ENCODE results near the gene ENAH. TPM values are rescaled to one million over a fixed set of nuclear protein-coding genes. Genes with fewer than 3 reads are reported as not detected.
"Not testable (repeated sequence)": the region's sequence is repeated elsewhere in the genome, so short reads cannot be mapped to it uniquely, and the experiment has no call there.

The ENAH gene
- polyA plus RNA-seq, 3 donors = 0.12 TPM; not detected in 2

DNA sequence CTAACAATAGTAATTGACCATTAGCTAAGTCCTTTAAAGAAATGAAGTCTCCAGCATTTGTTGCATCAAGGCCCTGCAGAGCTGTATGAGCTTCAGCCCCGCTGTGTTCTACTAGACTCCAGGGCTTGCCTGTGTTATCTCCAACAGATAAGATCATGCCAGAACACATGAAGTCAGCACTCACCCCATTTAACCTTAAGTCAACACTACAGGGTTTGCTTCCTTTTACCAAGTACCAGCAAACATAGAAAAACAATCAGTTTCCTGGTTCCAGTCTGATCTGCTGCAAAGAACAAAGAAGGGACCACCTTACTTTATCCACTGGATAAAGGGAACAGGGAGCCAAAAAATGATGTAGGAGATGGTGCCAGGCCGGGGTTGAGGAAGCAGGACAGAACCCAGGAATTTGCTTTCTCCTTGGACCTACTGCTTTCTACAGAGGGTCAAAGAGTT is 41.3 kb upstream of the ENAH start:
- TF ChIP-seq, protein P1, sequence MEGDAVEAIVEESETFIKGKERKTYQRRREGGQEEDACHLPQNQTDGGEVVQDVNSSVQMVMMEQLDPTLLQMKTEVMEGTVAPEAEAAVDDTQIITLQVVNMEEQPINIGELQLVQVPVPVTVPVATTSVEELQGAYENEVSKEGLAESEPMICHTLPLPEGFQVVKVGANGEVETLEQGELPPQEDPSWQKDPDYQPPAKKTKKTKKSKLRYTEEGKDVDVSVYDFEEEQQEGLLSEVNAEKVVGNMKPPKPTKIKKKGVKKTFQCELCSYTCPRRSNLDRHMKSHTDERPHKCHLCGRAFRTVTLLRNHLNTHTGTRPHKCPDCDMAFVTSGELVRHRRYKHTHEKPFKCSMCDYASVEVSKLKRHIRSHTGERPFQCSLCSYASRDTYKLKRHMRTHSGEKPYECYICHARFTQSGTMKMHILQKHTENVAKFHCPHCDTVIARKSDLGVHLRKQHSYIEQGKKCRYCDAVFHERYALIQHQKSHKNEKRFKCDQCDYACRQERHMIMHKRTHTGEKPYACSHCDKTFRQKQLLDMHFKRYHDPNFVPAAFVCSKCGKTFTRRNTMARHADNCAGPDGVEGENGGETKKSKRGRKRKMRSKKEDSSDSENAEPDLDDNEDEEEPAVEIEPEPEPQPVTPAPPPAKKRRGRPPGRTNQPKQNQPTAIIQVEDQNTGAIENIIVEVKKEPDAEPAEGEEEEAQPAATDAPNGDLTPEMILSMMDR (IDR thresholded peaks at IDR 0.05) = no peak
- no peak overlapping the region for H3K4me2 ChIP-seq (replicated peaks; ENCODE audit: extremely low read depth, low read length, poor library complexity, severe bottlenecking)
- no peaks in the 10 kb centered on the region for H3K9me3 ChIP-seq (replicated peaks in 1 of 2; ENCODE audit: control insufficient read depth in 1 of 2, insufficient read depth in 1 of 2, low read length in 2 of 2)
- H3K4me3 ChIP-seq (replicated peaks in 1 of 3; ENCODE audit: low read depth in 2 of 3, low read length in 3 of 3) = no peak overlapping the region
- no peaks in the 10 kb centered on the region for H4K20me1 ChIP-seq (ENCODE audit: insufficient read depth, low read length)
- no peak overlapping the region for H3K9ac ChIP-seq (ENCODE audit: insufficient read depth, low read length, poor library complexity, severe bottlenecking)
- Mint-ChIP-seq H3K4me3 (no peak overlapping the region), H3K4me1 (peaks cover 9% of the 10 kb centered on the region), H3K27me3 (ENCODE audit: low read depth in 3 of 3) (peaks cover 0 to 3% (median 0%) of the 10 kb centered on the region in 3 donors), H3K27ac (no peak overlapping the region), H3K36me3 (no peaks in the 10 kb centered on the region), H3K9me3 (peaks cover 0 to 3% (median 0%) of the 10 kb centered on the region in 7 donors)
- H3K36me3 ChIP-seq (replicated peaks in 1 of 2; ENCODE audit: control insufficient read depth in 1 of 2, insufficient read depth in 2 of 2, low read length in 2 of 2) = no peaks in the 10 kb centered on the region
- no peaks in the 10 kb centered on the region for H3K79me2 ChIP-seq (ENCODE audit: insufficient read depth, low read length)
- no peaks in the 10 kb centered on the region for H3K27me3 ChIP-seq (ENCODE audit: control insufficient read depth in 2 of 2, insufficient read depth in 2 of 2, low read length in 2 of 2)
- H3K27ac ChIP-seq (ENCODE audit: low read depth in 1 of 2, low read length in 2 of 2) = no peak overlapping the region
- H3K4me1 ChIP-seq (ENCODE audit: control insufficient read depth in 1 of 2, insufficient read depth in 2 of 2, low read length in 2 of 2) = peaks cover 4 to 8% of the 10 kb centered on the region in 2 donors
- no peak overlapping the region for H2AFZ ChIP-seq (ENCODE audit: insufficient read depth, low read depth, low read length, poor library complexity, severe bottlenecking)
- DNase-seq = no peak
- WGBS (ENCODE audit: insufficient coverage) = 86% methylated on average over 1 of the region's 2 CpGs
- intact Hi-C loops (cut with micrococcal nuclease) = no loop called here

DNA sequence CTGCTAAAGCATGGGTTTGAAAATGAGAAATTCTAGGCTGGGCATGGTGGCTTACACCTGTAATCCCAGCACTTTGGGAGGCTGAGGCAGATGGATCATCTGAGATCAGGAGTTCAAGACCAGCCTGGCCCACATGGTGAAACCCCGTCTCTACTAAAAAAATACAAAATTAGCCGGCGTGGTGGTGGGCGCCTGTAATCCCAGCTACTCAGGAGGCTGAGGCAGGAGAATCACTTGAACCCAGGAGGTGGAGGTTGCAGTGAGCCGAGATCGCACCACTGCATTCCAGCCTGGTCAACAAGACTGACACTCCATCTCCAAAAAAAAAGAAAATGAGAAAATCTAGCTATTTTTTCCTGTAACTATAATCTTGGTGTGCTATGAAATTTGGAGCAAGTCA is 40.8 kb upstream of the ENAH start:
- H3K4me3 ChIP-seq (replicated peaks in 1 of 3; ENCODE audit: low read depth in 2 of 3, low read length in 3 of 3); H3K4me2 ChIP-seq (replicated peaks; ENCODE audit: extremely low read depth, low read length, poor library complexity, severe bottlenecking); H3K4me1 Mint-ChIP-seq; H3K9ac ChIP-seq (ENCODE audit: insufficient read depth, low read length, poor library complexity, severe bottlenecking); H3K9me3 ChIP-seq (replicated peaks in 1 of 2; ENCODE audit: control insufficient read depth in 1 of 2, insufficient read depth in 1 of 2, low read length in 2 of 2); intact Hi-C loops (cut with micrococcal nuclease); H3K36me3 Mint-ChIP-seq; H3K27me3 Mint-ChIP-seq (ENCODE audit: low read depth in 3 of 3); H3K79me2 ChIP-seq (ENCODE audit: insufficient read depth, low read length); DNase-seq; H3K4me3 Mint-ChIP-seq; H3K27ac ChIP-seq (ENCODE audit: low read depth in 1 of 2, low read length in 2 of 2); H3K27me3 ChIP-seq (ENCODE audit: control insufficient read depth in 2 of 2, insufficient read depth in 2 of 2, low read length in 2 of 2); H3K27ac Mint-ChIP-seq; H2AFZ ChIP-seq (ENCODE audit: insufficient read depth, low read depth, low read length, poor library complexity, severe bottlenecking); H3K36me3 ChIP-seq (replicated peaks in 1 of 2; ENCODE audit: control insufficient read depth in 1 of 2, insufficient read depth in 2 of 2, low read length in 2 of 2); H3K9me3 Mint-ChIP-seq; H4K20me1 ChIP-seq (ENCODE audit: insufficient read depth, low read length); H3K4me1 ChIP-seq (ENCODE audit: control insufficient read depth in 1 of 2, insufficient read depth in 2 of 2, low read length in 2 of 2): not testable (repeated sequence)
- 100% methylated on average over 4 of the region's 6 CpGs for WGBS (ENCODE audit: insufficient coverage)
